Endothelial cell of umbilical vein (primary cell): ENCODE measurements around the gene OR13J1. TPM values are rescaled to one million over a fixed set of nuclear protein-coding genes. Genes with fewer than 3 reads are reported as not detected.

ENCODE experiments used
- BruUV-seq: library from RNA; stranded (reverse); fragments of 400-500 nt; replicated peaks from 2 replicates; lab custom pipeline; 2021; lab: Mats Ljungman, UMichigan
- CTCF ChIA-PET: fragments of 300-600, 350-600 bp; sonication (Branson Sonifier 250); formaldehyde crosslinking; loops from one replicate; lab custom pipeline; 2021; ENCODE audit warnings: antibody characterized with exemption, inconsistent platforms; lab: Charles Lee
- POLR2A ChIA-PET: fragments of 300-600, 350-600 bp; sonication (Branson Sonifier 250); formaldehyde crosslinking; loops from one replicate; lab custom pipeline; 2021; ENCODE audit warnings: antibody characterized with exemption, inconsistent platforms; lab: Charles Lee
- DNase-seq: peaks from one replicate; pipeline ENCODE4 v3.0.0-alpha.2; 2011; ENCODE audit warnings: low read depth, low spot score
- FAIRE-seq: peaks from 2 replicates; lab custom pipeline; 2011; peaks lifted over from hg19 to GRCh38; lab: Jason Lieb, UNC
- H2AFZ ChIP-seq: 2 replicates; pipeline ENCODE4 v1.6.0; 2012; ENCODE audit warnings: low read depth, low read length, control low read depth, inconsistent platforms
- H3K27ac ChIP-seq: 2 replicates; pipeline ENCODE4 v1.5.1; 2011; ENCODE audit warnings: low read depth, mild to moderate bottlenecking, control low read depth, low read length, moderate library complexity; ENCODE audit not compliant: insufficient read depth
- H3K27me3 ChIP-seq, 2 experiments: 2 replicates each; pipeline versions ENCODE4 v1.6.0 to v1.6.1; 2011; ENCODE audit warnings: low read length in 2 of 2, mixed read lengths in 1 of 2; ENCODE audit not compliant: control insufficient read depth in 2 of 2, insufficient read depth in 2 of 2
- H3K36me3 ChIP-seq, 2 experiments: 2 replicates in 1 of 2; 3 replicates in 1 of 2; pipeline ENCODE4 v1.5.1; 2011; ENCODE audit warnings: low read length in 2 of 2, mild to moderate bottlenecking in 1 of 2, moderate library complexity in 1 of 2; ENCODE audit not compliant: control insufficient read depth in 2 of 2, insufficient read depth in 2 of 2; ENCODE audit errors: extremely low read depth in 1 of 2
- H3K4me1 ChIP-seq: 3 replicates; pipeline ENCODE4 v1.5.1; 2011; ENCODE audit warnings: mild to moderate bottlenecking, low read length; ENCODE audit not compliant: control insufficient read depth, insufficient read depth; ENCODE audit errors: extremely low read depth
- H3K4me2 ChIP-seq: 2 replicates; pipeline ENCODE4 v1.6.1; 2011; ENCODE audit warnings: low read length, control low read depth, mixed read lengths; ENCODE audit not compliant: insufficient read depth
- H3K4me3 ChIP-seq, 3 experiments: fragments of 200-600 bp in 1 of 3; sonication (generic), shearing (Covaris generic) in 1 of 3; replicated peaks in 1 of 3; 2 replicates each; pipeline ENCODE4 v1.5.1; 2011 to 2016; ENCODE audit warnings: control low read depth in 3 of 3, low read length in 3 of 3, mild to moderate bottlenecking in 2 of 3, inconsistent platforms in 1 of 3, low read depth in 1 of 3, moderate library complexity in 1 of 3; ENCODE audit not compliant: insufficient read depth in 1 of 3
- H3K79me2 ChIP-seq: 2 replicates; pipeline ENCODE4 v1.6.0; 2012; ENCODE audit warnings: low read length, inconsistent platforms; ENCODE audit not compliant: control insufficient read depth, insufficient read depth
- H3K9ac ChIP-seq: replicated peaks from 2 replicates; pipeline ENCODE3; 2011; ENCODE audit warnings: low read length, control low read depth; ENCODE audit not compliant: insufficient read depth; ENCODE audit errors: extremely low read depth
- H3K9me1 ChIP-seq: replicated peaks from 3 replicates; pipeline ENCODE4 v1.6.0; 2011; ENCODE audit warnings: mild to moderate bottlenecking, low read length; ENCODE audit not compliant: control insufficient read depth, insufficient read depth; ENCODE audit errors: extremely low read depth
- H3K9me3 ChIP-seq: replicated peaks from 2 replicates; pipeline ENCODE4 v1.5.1; 2012; ENCODE audit warnings: low read length, inconsistent platforms; ENCODE audit not compliant: control insufficient read depth, insufficient read depth
- H4K20me1 ChIP-seq: replicated peaks from 2 replicates; pipeline ENCODE3; 2011; ENCODE audit warnings: mild to moderate bottlenecking, low read length; ENCODE audit not compliant: control insufficient read depth, insufficient read depth; ENCODE audit errors: extremely low read depth
- FOS ChIP-seq: IDR thresholded peaks from 2 replicates; pipeline ENCODE4 v1.6.1; 2011; ENCODE audit warnings: mild to moderate bottlenecking, low read length, moderate library complexity, borderline replicate concordance; ENCODE audit not compliant: insufficient read depth
- GATA2 ChIP-seq: IDR thresholded peaks from 2 replicates; pipeline ENCODE4 v1.7.0; 2011; ENCODE audit warnings: low read depth, mild to moderate bottlenecking, moderate library complexity, mixed read lengths, low read length; ENCODE audit not compliant: insufficient read length, insufficient read depth
- MYC ChIP-seq: IDR thresholded peaks from one replicate; pipeline ENCODE4 v1.6.1; 2011; ENCODE audit warnings: mild to moderate bottlenecking, low read depth, low read length
- POLR2A ChIP-seq: IDR thresholded peaks from 2 replicates; pipeline ENCODE4 v1.6.1; 2012; ENCODE audit warnings: low read depth, mild to moderate bottlenecking, control low read depth, low read length
- POLR2AphosphoS5 ChIP-seq: IDR thresholded peaks from 2 replicates; pipeline ENCODE4 v1.6.1; 2012; ENCODE audit warnings: low read depth, mild to moderate bottlenecking, control low read depth, low read length, moderate library complexity; ENCODE audit not compliant: insufficient read depth
- dilution Hi-C: fragments of 300-500 bp; cut with MboI; formaldehyde crosslinking; loops from one replicate; pipeline ENCODE4 v1.15.0; 2019; ENCODE audit warnings: low sequenced_read_pairs; ENCODE audit not compliant: extremely low pct_ligation_motif_present
- intact Hi-C: fragments of 100-400 bp; cut with micrococcal nuclease; formaldehyde crosslinking; loops from one replicate; pipeline ENCODE4 v1.10.0; 2022
- polyA plus RNA-seq, 4 experiments: library from polyadenylated mRNA; depleted of rRNA in 3 of 4; stranded (reverse) in 3 of 4; unstranded in 1 of 4; fragments of >200 nt; gene quantifications; 2 replicates each; pipeline versions ENCODE4 v1.2.1 to v1.2.3, GENCODE V29; 2011 to 2012; ENCODE audit warnings: missing spikeins in 1 of 4
- total RNA-seq: library from RNA; stranded (reverse); gene quantifications from 2 replicates; pipeline ENCODE4 v1.2.3, GENCODE V29; 2021
- TF ChIP-seq, protein P1 (sequence below), 2 donors: IDR thresholded peaks; 1 replicate in 1 of 2; 2 replicates in 1 of 2; pipeline ENCODE4 v1.5.1; 2011; ENCODE audit warnings: low read length in 2 of 2, mild to moderate bottlenecking in 2 of 2, moderate library complexity in 2 of 2, control low read depth in 1 of 2, inconsistent platforms in 1 of 2, low read depth in 1 of 2; ENCODE audit not compliant: insufficient read depth in 1 of 2; ENCODE audit errors: extremely low read depth in 1 of 2
- TF ChIP-seq, protein P2 (sequence below): IDR thresholded peaks from 2 replicates; pipeline ENCODE4 v1.6.1; 2011; ENCODE audit not compliant: insufficient read depth, insufficient read length

The OR13J1 gene
- total and polyA plus RNA-seq, 2 donors (not counting 3 experiments of a cell fraction or from before 2014, with no cell fraction given): not detected

DNA sequence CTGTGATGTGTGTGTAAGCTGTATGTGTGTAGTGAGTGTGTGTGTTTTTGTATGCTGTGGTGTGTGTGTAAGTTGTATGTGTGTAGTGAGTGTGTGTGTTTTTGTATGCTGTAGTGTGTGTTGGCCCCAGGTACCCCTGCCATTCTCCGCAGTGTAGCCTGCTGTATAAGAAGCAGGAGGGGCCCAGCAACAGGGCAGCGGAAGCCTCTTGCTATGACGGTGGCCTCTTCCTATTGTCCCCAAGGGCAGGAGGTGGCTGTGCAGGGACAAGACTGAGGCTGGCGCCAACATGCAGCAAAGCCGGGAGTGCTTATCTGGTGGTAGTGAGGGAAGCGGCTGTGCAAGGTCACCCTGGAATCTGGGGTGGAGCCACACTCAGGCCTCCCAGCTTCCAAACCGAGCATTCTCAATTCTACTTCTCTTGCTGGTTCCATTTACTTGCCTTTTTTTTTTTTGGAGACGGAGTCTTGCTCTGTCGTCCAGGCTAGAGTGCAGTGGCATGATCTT, 44.2 kb upstream of the OR13J1 start:
- no TSS peak for BruUV-seq
- intact Hi-C loops (no loop called here), dilution Hi-C loops (no loop called here)
- H3K4me2 ChIP-seq: no peak overlapping the region
- H4K20me1 ChIP-seq: no peaks in the 10 kb centered on the region
- H3K9me3 ChIP-seq: no peaks in the 10 kb centered on the region
- no peaks in the 10 kb centered on the region for H3K27me3 ChIP-seq
- peak; percentile 91 for FAIRE-seq
- no peaks in the 10 kb centered on the region for H3K9me1 ChIP-seq
- no peaks in the 10 kb centered on the region for H3K36me3 ChIP-seq
- H3K79me2 ChIP-seq: peaks cover 32% of the 10 kb centered on the region
- no peak overlapping the region for H2AFZ ChIP-seq
- H3K4me3 ChIP-seq: no peak overlapping the region
- POLR2A ChIA-PET: no interaction called here
- no peak overlapping the region for H3K27ac ChIP-seq
- CTCF ChIA-PET: interaction anchor here (0.5 to 3.3 kb wide), 4 partner anchors 11 to 40 kb away, joined by 3 to 14 read pairs (median 3); no protein-coding TSS in a partner anchor
- H3K9ac ChIP-seq: no peak overlapping the region
- peak; percentile 69 for DNase-seq
- peaks cover 35% of the 10 kb centered on the region for H3K4me1 ChIP-seq
- TF ChIP-seq, protein P1, sequence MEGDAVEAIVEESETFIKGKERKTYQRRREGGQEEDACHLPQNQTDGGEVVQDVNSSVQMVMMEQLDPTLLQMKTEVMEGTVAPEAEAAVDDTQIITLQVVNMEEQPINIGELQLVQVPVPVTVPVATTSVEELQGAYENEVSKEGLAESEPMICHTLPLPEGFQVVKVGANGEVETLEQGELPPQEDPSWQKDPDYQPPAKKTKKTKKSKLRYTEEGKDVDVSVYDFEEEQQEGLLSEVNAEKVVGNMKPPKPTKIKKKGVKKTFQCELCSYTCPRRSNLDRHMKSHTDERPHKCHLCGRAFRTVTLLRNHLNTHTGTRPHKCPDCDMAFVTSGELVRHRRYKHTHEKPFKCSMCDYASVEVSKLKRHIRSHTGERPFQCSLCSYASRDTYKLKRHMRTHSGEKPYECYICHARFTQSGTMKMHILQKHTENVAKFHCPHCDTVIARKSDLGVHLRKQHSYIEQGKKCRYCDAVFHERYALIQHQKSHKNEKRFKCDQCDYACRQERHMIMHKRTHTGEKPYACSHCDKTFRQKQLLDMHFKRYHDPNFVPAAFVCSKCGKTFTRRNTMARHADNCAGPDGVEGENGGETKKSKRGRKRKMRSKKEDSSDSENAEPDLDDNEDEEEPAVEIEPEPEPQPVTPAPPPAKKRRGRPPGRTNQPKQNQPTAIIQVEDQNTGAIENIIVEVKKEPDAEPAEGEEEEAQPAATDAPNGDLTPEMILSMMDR (IDR thresholded peaks at IDR 0.05; ENCODE audit: extremely low read depth in 1 of 2, insufficient read depth in 1 of 2, low read depth in 1 of 2, low read length in 2 of 2): no peak
- no peak for TF ChIP-seq MYC
- TF ChIP-seq GATA2: no peak
- no peak for TF ChIP-seq POLR2A
- no peak for TF ChIP-seq POLR2AphosphoS5
- TF ChIP-seq, protein P2, sequence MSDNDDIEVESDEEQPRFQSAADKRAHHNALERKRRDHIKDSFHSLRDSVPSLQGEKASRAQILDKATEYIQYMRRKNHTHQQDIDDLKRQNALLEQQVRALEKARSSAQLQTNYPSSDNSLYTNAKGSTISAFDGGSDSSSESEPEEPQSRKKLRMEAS: no peak
- TF ChIP-seq FOS: no peak
